Measurements from ENCODE around the gene KCNQ1. TPM values are rescaled to one million over a fixed set of nuclear protein-coding genes. Genes with fewer than 3 reads are reported as not detected.

KCNQ1 gene
- total RNA-seq, 1 donor from 2014 or later = 2.7 TPM

- intact Hi-C loops (cut with DNase I) = no loop called here
- H3K4me1 ChIP-seq = peaks cover 12% of the 10 kb centered on the region
- no peak overlapping the region for H3K4me3 ChIP-seq
- H3K36me3 ChIP-seq = no peaks in the 10 kb centered on the region
- H3K27me3 ChIP-seq = no peaks in the 10 kb centered on the region
- TF ChIP-seq POLR2A (IDR thresholded peaks at IDR 0.05) = no peak
- TF ChIP-seq CTCF (IDR thresholded peaks at IDR 0.05) = no peak
- no peak for TF ChIP-seq POLR2AphosphoS5 (IDR thresholded peaks at IDR 0.05; ENCODE audit: insufficient read depth in 1 of 2, low read depth in 1 of 2)
- no peaks in the 10 kb centered on the region for H3K9me3 ChIP-seq
- H3K27ac ChIP-seq = no peak overlapping the region
- peak in 1 of 2 donors; percentile 54 for DNase-seq (ENCODE audit: extremely low spot score in 2 of 2)
Measured at GRCh38 chr11:2789791-2790567, 345.2 kb downstream of the KCNQ1 start.

GRCh38 chr11:2790568-2790921 lies 345.7 kb downstream of the KCNQ1 start:
- intact Hi-C loops (cut with DNase I) = no loop called here
- H3K9me3 ChIP-seq = no peaks in the 10 kb centered on the region
- no peak overlapping the region for H3K4me3 ChIP-seq
- peaks cover 12% of the 10 kb centered on the region for H3K4me1 ChIP-seq
- TF ChIP-seq CTCF (IDR thresholded peaks at IDR 0.05) (no peak), POLR2A (IDR thresholded peaks at IDR 0.05) (no peak), POLR2AphosphoS5 (IDR thresholded peaks at IDR 0.05; ENCODE audit: insufficient read depth in 1 of 2, low read depth in 1 of 2) (no peak)
- H3K27me3 ChIP-seq = no peaks in the 10 kb centered on the region
- H3K36me3 ChIP-seq = no peaks in the 10 kb centered on the region
- no peak overlapping the region for H3K27ac ChIP-seq
- DNase-seq (ENCODE audit: extremely low spot score in 2 of 2) = no peak

- TF ChIP-seq POLR2A (IDR thresholded peaks at IDR 0.05) (no peak), CTCF (IDR thresholded peaks at IDR 0.05) (no peak)
- H3K4me1 ChIP-seq = peaks cover 12% of the 10 kb centered on the region
- H3K9me3 ChIP-seq = no peaks in the 10 kb centered on the region
- intact Hi-C loops (cut with DNase I) = no loop called here
- H3K4me3 ChIP-seq = peak overlapping the region; percentile 43 to 48
- no peaks in the 10 kb centered on the region for H3K27me3 ChIP-seq
- no peak overlapping the region for H3K27ac ChIP-seq
- DNase-seq (ENCODE audit: extremely low spot score in 2 of 2) = no peak
- no peaks in the 10 kb centered on the region for H3K36me3 ChIP-seq
Measured at GRCh38 chr11:2791139-2791520, 346.3 kb downstream of the KCNQ1 start.

- DNase-seq (ENCODE audit: extremely low spot score in 2 of 2) = no peak
- peak overlapping the region; percentile 43 to 48 for H3K4me3 ChIP-seq
- H3K27me3 ChIP-seq = no peaks in the 10 kb centered on the region
- no peaks in the 10 kb centered on the region for H3K36me3 ChIP-seq
- no peaks in the 10 kb centered on the region for H3K9me3 ChIP-seq
- peaks cover 12% of the 10 kb centered on the region for H3K4me1 ChIP-seq
- TF ChIP-seq POLR2AphosphoS5 (IDR thresholded peaks at IDR 0.05; ENCODE audit: insufficient read depth in 1 of 2, low read depth in 1 of 2) = no peak
- TF ChIP-seq CTCF (IDR thresholded peaks at IDR 0.05) = no peak
- no peak for TF ChIP-seq POLR2A (IDR thresholded peaks at IDR 0.05)
- intact Hi-C loops (cut with DNase I) = no loop called here
- H3K27ac ChIP-seq = no peak overlapping the region
Measured at GRCh38 chr11:2791521-2792380, 346.9 kb downstream of the KCNQ1 start.
